Mucosa of gallbladder (tissue), 1 donor: ENCODE measurements around the gene DNAJC6. TPM values are rescaled to one million over a fixed set of nuclear protein-coding genes. Genes with fewer than 3 reads are reported as not detected.
"Not testable (repeated sequence)": the region's sequence is repeated elsewhere in the genome, so short reads cannot be mapped to it uniquely, and the experiment has no call there.

Source experiments
- DNase-seq: peaks from one replicate; pipeline ENCODE4 v3.0.0-alpha.2; 2020; ENCODE audit warnings: low spot score
- total RNA-seq: library from RNA; stranded (reverse); gene quantifications from one replicate; pipeline ENCODE4 v1.2.1, GENCODE V29; 2021
- donor health status: DM: no; HTN: no; CAD: no.

The DNAJC6 gene
- total RNA-seq, 1 donor from 2014 or later = 6.0 TPM

DNA sequence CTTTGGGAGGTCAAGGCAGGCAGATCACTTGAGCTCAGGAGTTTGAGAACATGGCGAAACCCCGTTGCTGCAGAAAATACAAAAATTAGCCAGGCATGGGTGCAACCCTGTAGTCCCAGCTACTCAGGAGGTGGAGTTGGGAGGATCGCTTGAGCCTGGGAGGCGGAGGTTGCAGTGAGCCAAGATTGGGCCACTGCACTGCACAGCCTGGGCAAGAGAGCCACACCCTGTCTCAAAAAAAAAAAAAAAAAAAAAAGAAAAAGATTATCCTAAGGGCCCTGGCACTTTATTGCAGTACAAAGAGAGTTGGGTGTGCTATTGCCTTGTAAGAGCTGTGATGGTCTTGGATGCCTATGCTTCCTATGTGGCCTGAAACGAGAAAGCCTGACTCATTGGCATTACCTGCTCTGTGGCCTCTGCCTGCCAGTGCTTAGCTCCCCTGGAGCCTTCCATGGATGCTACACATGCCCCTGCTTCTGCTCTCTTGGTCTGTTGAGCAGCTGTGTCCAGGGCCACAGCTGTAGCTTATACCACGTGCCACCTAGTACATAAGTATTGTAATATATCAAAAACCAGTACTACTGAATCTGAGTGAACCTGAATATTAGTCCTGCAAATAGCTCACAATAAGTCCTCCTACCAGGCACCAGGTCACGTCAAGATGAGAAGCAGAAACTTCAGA, 45.8 kb downstream of the DNAJC6 start:
- no peak for DNase-seq

- no peak for DNase-seq
Observed at GRCh38 chr1:65357291-65357960, 48.1 kb downstream of the DNAJC6 start.

- DNase-seq = no peak
Observed at GRCh38 chr1:65359888-65360287, 50.5 kb downstream of the DNAJC6 start.

DNA sequence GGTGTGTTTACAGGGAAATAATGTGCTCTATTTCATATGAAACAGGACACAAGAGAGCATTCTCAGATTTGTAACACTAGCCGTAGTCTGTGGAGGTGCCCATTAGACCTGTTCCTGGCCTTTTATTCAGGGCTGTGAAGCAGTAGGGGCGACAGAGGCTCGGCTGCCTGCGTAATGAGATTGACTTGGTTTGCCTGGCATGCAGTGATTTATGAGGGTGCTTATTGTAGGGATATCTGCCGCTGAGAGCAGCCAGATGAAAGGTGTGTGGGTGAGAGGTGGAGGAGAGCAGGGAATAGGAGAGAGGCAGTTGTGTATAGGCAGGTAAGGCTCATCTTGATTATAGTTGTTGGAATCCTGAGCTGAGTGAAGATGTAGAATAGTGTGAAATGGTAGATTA, 51.3 kb downstream of the DNAJC6 start:
- DNase-seq = no peak

GRCh38 chr1:65362545-65362944, 53.2 kb downstream of the DNAJC6 start:
- no peak for DNase-seq

GRCh38 chr1:65363484-65363883, 54.1 kb downstream of the DNAJC6 start:
- DNase-seq = no peak

- DNase-seq = no peak
Observed at GRCh38 chr1:65368403-65368802, 59.1 kb downstream of the DNAJC6 start.

- DNase-seq = no peak
Observed at GRCh38 chr1:65371544-65371943, 62.2 kb downstream of the DNAJC6 start.

DNA sequence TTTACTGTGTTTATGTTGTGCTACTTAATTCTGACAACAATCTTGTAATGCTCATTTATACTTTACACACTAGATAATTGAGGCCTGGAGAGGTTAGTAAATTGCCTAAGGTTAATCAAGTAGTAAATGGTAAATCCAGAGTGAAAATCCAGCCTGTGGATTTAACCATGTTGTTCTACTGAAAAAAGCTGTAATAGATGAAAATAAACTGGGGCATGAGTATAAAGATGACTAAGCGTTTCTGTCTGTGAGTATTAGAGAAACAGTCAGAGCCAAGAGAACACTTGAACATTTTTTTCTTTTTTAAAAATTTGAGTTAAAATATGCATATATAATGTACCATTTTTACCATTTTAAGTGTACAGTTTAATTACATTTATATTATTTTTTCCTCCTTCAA, 63.2 kb downstream of the DNAJC6 start:
- no peak for DNase-seq

- no peak for DNase-seq
Observed at GRCh38 chr1:65377496-65378246, 68.3 kb downstream of the DNAJC6 start.

GRCh38 chr1:65378247-65378946, 69.1 kb downstream of the DNAJC6 start:
- DNase-seq = no peak

GRCh38 chr1:65384426-65384825, 75.1 kb downstream of the DNAJC6 start:
- not testable (repeated sequence) for DNase-seq

DNA sequence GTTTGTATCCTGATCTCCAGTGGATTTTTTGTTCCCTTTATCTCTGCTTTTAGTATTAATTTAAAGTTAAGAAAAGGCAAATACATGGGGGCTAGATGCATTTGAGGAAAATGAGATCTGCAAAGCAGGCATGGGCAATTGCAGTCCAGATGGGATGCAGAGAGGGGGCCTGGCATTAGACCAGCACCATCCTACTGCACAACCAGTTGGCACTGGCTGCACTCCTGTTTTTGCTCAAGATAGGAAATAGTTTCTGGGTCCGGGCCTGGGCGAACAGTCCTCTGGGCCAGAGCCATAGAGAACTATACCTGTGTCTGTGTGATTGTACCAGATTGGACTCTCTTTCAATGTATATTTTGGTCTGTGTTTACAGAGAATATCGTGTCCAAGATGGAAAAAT, 77.1 kb downstream of the DNAJC6 start:
- no peak for DNase-seq

GRCh38 chr1:65387821-65388220, 78.5 kb downstream of the DNAJC6 start:
- DNase-seq = no peak

DNA sequence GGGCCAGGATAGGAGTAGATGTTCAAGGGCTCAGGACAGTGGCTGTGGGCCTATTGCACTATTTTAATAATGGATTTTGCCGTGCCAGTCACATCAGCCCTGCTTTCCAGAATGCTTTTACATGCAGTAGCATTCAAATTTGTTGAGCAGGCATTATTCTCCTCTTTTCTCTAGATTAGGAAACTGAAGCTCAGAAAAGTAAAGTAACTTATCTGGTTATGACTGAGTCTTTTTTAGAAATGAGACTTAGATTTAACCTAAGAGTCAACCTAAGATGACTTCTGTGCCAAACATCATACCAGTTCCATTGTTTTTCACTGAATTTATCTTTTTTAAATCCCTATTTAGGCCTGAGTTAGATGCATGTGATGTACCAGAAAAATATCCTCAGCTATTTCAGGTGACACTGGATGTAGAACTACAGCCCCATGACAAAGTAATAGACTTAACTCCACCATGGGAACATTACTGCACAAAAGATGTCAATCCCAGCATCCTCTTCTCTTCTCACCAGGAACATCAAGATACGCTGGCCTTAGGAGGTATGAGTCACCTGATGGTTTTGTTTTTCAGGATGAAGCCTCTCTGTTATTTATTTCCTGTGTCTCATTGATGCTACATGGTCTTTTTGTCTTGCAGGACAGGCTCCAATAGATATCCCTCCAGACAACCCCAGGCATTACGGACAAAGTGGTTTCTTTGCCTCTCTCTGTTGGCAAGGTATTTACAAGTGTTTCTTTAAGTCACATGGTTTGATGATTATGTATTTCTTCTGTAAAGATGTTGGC, 79.8 kb downstream of the DNAJC6 start:
- no peak for DNase-seq

DNA sequence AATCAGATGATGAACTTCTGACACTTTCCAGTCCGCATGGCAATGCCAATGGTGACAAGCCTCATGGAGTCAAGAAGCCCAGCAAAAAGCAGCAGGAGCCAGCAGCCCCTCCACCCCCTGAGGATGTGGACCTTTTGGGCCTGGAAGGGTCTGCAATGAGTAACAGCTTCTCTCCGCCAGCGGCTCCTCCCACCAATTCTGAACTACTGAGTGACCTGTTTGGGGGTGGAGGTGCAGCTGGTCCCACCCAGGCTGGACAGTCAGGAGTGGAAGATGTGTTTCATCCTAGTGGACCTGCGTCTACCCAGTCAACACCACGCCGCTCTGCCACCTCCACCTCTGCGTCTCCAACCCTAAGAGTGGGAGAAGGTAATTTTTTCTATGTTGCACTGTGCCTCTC, 83.2 kb downstream of the DNAJC6 start:
- no peak for DNase-seq

GRCh38 chr1:65393347-65393746, 84.0 kb downstream of the DNAJC6 start:
- no peak for DNase-seq

DNA sequence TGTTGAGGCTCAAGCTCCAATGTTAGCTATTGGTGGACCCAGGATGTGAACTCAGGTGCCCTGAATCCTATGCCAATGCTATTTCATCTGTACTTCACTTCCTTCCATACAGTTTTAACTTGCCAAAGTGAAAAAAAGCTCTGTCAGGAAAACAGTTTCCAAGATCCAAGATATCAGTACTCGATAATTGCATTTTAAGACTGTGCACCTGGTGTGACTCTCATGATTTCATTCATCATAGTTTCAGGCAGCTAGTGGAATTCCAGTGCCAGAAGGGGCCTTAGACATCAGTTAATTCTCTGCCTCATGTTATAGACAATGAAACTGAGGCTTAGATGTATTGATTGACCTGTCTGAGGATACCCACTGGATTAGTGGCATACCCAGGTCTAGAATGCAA, 84.6 kb downstream of the DNAJC6 start:
- DNase-seq = no peak

GRCh38 chr1:65395887-65396612, 86.7 kb downstream of the DNAJC6 start:
- no peak for DNase-seq

DNA sequence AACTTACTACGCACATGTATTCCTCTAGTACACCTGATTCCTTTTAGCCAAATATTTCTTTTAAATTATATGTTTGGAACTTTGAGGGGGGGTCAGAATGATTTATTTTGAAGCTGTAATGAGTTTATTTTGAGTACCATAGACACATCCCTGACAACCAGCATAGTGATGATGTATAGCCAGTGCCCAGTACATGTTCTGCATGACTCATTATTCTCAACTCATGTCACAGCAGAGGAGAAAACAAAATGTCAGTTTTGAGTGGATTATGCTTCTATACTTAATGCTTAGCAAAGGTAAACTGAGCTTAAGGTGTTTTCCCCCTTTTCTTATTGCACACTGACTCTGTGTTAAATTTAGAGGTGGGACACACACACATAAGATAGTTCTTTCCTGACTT, 88.7 kb downstream of the DNAJC6 start:
- no peak for DNase-seq

GRCh38 chr1:65399003-65399402, 89.7 kb downstream of the DNAJC6 start:
- no peak for DNase-seq
